ENCODE results near the gene PRKCZ. TPM values are rescaled to one million over a fixed set of nuclear protein-coding genes. Genes with fewer than 3 reads are reported as not detected.

Gene PRKCZ
- total RNA-seq, 1 donor: 2.6 TPM

DNA sequence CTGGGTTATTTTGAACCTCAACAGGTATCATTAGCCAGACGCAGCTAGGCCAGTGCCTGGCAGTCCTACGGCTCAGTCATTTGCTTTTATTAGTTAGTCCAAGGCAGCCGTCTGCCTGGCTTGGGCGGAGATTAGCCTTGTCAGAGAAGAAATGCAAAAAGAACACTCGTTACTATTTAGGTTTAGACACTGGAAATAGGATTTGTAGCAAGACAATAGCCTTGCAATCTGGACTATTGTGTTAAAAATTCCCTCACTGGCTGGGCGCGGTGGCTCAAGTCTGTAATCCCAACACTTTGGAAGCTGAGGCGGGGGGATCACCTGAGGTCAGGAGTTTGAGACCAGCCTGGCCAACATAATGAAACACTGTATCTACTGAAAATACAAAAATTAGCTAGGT, 11.0 kb upstream of the PRKCZ start:
- no peak for DNase-seq (ENCODE audit: low read depth)
- TF ChIP-seq, protein P1, sequence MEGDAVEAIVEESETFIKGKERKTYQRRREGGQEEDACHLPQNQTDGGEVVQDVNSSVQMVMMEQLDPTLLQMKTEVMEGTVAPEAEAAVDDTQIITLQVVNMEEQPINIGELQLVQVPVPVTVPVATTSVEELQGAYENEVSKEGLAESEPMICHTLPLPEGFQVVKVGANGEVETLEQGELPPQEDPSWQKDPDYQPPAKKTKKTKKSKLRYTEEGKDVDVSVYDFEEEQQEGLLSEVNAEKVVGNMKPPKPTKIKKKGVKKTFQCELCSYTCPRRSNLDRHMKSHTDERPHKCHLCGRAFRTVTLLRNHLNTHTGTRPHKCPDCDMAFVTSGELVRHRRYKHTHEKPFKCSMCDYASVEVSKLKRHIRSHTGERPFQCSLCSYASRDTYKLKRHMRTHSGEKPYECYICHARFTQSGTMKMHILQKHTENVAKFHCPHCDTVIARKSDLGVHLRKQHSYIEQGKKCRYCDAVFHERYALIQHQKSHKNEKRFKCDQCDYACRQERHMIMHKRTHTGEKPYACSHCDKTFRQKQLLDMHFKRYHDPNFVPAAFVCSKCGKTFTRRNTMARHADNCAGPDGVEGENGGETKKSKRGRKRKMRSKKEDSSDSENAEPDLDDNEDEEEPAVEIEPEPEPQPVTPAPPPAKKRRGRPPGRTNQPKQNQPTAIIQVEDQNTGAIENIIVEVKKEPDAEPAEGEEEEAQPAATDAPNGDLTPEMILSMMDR (IDR thresholded peaks at IDR 0.05; ENCODE audit: insufficient read depth, low read depth, low read length): no peak
- no peak overlapping the region for H3K4me3 ChIP-seq (ENCODE audit: low read depth, low read length)

DNA sequence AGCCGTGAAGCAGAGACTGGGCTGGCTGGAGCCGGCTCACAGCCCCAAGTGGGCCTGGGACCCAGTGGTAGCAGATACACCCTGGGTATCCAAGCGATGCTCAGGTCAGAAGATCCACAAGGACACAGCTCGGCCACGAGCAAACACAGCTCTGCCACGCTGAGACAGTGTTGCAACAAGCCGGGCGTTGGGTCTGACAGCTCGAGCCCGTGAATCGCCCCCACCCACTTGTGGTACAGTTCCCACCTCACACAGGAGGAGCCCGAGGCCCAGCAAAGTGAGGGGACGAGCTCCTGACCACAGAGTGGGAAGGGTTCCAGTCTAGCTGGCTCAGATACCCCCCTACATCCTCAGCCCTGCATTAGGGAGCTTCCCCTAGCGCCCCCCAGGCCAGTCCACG, 8.9 kb upstream of the PRKCZ start:
- H3K4me3 ChIP-seq (ENCODE audit: low read depth, low read length): no peak overlapping the region
- TF ChIP-seq, protein P1 (IDR thresholded peaks at IDR 0.05; ENCODE audit: insufficient read depth, low read depth, low read length): no peak
- DNase-seq (ENCODE audit: low read depth): no peak

DNA sequence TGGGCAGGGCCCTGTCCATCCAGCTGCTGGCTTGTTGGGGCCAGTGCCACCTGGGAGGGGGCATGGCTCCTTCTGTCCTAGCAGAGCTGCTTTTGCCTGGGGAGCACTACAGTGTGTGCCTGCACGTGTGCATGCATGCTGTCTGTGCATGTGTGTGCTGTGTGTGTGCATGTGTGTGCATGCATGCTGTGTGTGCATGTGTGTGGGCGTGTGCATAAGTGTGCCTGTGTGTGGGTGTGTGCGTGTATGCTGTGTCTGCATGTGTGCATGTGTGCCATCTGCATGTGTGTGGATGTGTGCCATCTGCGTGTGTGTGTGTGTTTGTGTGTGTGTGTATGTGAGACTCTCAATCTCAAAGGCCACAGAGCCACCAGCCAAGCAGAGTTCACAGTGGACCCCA, 8.3 kb upstream of the PRKCZ start:
- H3K4me3 ChIP-seq (ENCODE audit: low read depth, low read length): no peak overlapping the region
- no peak for DNase-seq (ENCODE audit: low read depth)
- TF ChIP-seq, protein P1 (IDR thresholded peaks at IDR 0.05; ENCODE audit: insufficient read depth, low read depth, low read length): no peak

DNA sequence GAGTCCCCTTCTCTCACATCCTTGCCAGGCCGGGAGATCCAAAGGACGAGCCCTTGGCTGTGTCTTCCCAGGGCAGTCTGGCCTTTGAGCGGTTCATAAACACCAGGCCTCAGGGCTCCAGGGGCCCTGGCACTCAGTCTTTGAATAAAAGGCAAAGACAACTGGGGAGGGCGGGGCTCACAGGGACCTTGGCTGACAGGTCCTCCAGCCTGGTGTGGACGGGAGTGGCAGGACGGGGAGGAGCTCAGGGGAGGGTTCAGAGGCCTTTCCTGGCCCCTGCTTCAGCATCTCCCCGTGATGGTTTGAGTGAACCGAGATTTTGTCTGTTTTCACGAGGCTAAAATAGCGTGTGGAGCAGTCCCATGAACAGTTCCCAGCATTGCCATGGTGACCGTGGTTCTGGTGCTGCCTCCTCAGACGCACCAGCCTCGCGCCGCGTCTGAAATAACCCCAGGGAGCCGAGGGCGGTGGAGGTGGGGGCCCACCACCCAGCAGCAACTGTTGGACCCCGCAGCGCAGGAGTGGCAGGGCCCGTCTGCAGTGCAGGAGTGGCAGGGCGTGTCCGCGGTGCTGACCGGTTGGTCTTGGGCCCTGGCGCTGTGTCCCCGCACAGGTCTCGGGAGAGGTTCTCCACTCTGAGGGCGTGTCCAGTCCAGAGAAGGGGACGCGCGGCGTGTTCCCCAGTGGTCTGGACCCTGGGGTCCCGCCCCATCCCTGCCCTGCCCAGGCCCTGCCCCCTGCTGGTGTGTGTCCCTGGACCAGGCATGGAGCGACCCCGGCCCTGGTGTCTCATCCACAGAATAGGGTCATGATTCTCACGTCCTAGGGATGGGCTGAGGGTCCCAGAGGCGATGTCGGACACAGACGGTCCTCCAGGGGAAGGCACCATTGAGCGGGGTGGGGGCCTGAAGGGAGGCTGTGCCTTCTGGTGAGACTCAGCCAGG, 7.1 kb upstream of the PRKCZ start:
- no peak for DNase-seq (ENCODE audit: low read depth)
- TF ChIP-seq, protein P1 (IDR thresholded peaks at IDR 0.05; ENCODE audit: insufficient read depth, low read depth, low read length): no peak
- H3K4me3 ChIP-seq (ENCODE audit: low read depth, low read length): no peak overlapping the region

DNA sequence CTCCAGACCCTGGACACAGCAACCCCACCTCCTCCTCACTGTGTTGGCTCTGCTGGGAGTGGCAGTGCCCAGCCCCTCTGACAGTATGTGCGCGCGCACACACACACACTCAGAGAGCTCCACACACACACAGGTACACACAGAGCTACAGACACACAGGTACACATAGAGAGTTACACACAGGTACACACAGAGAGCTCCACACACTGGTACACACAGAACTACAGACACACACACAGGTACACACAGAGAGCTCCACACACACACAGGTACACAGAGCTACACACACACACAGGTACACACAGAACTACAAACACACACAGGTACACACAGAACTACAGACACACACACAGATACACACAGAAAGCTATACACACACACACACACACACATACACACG, 6.3 kb upstream of the PRKCZ start:
- H3K4me3 ChIP-seq (ENCODE audit: low read depth, low read length): no peak overlapping the region
- DNase-seq (ENCODE audit: low read depth): no peak
- TF ChIP-seq, protein P1 (IDR thresholded peaks at IDR 0.05; ENCODE audit: insufficient read depth, low read depth, low read length): no peak

DNA sequence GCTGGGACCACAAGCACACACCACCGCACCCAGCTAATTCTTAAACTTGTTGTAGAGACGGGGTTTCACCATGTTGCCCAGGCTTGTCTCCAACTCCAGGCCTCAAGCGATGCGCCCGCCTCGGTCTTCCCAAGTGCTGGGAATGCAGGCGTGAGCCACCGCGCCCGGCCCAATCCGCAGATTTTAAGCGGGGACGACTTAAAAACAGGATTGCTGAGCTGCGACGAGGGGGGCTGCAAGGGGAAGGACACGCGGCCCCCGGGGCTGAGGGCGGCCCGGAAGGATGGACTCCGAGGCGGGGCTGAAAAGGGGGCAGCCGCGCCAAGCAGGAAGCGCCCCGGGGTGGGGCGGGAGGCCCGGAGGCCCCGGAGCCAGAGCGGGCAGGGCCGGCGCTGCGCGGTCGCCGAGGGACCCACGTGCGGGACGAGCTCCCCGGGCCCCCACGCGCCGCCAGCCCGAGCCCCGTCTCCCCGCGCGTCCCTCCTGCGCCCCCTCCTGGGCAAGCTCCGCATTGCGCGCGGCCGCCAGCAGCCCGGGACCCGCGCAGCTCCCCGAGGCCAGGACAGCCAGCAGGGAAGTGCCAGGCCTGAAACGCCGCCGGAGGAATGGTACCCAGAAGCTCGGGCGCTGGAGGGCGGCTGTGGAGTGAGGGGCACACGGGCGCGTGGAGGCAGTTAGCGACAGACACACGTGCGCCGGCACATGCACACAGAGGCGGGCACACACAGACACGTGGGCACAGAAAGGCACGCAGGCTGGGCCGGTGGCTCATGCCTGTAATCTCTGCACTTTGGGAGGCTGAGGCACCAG, 5.5 kb upstream of the PRKCZ start:
- TF ChIP-seq, protein P1 (IDR thresholded peaks at IDR 0.05; ENCODE audit: insufficient read depth, low read depth, low read length): peak; percentile 71
- DNase-seq (ENCODE audit: low read depth): peak; percentile 38
- no peak overlapping the region for H3K4me3 ChIP-seq (ENCODE audit: low read depth, low read length)

Data from fibroblast of villous mesenchyme (primary cell).